Heart left ventricle (tissue), 13 donors: ENCODE data around the gene MT3.

Experiments
- CTCF ChIP-seq, 12 donors: fragments of 200-600 bp; sonication (generic) in 4 of 12; IDR thresholded peaks; one replicate each; pipeline versions ENCODE4 v1.5.0 to v1.8.0; 2018 to 2022; ENCODE audit warnings: antibody characterized with exemption in 12 of 12, mild to moderate bottlenecking in 5 of 12
- POLR2A ChIP-seq, 2 donors: fragments of 450-650 bp; IDR thresholded peaks; one replicate each; pipeline ENCODE4 v1.6.1; 2017; ENCODE audit warnings: antibody characterized with exemption in 2 of 2, mild to moderate bottlenecking in 2 of 2, moderate library complexity in 2 of 2
- donor health status: ischemic (EF 13 %, LVEDD 7.1; RV severe dilation, severe dysfunction).
- donor health status: DM: no; HTN: yes; CAD: no.
- donor health status: DM: no; HTN: no; CAD: no.
- donor health status: ischemic (EF 25% LVEDD 6.9; RV normal size, moderate dysfunction).
- donor health status: ischemic (EF 25% LVEDD 5.7; RV mildly dilated, moderate dysfunction).
- donor health status: ischemic (EF 35%, LVEDD 5.7; RV mildly dilated, moderate dysfunction).
- donor health status: nonischemic (EF 11% LVEDD 7.7; RV severe dilation, severe dysfunction).
- donor health status: DM: yes; HTN: yes; CAD: no.
- donor health status: PGD.
- donor health status: ischemic (EF 29% LVEDD 5.4; RV normal size, mild dysfunction).
- donor health status: nonischemic (EF 23%, LVEDD 6.1; RV moderate dilation, normal function).

GRCh38 chr16:56549744-56550385 lies 39.5 kb upstream of the MT3 start:
- TF ChIP-seq CTCF (IDR thresholded peaks at IDR 0.05) (no peak), POLR2A (IDR thresholded peaks at IDR 0.05) (no peak)
